ENCODE measurements around the gene RAD9B. TPM values are rescaled to one million over a fixed set of nuclear protein-coding genes. Genes with fewer than 3 reads are reported as not detected.

RAD9B gene
- total and polyA plus RNA-seq, 8 donors: 0.16 to 0.28 (median 0.23) TPM; not detected in 1

DNA sequence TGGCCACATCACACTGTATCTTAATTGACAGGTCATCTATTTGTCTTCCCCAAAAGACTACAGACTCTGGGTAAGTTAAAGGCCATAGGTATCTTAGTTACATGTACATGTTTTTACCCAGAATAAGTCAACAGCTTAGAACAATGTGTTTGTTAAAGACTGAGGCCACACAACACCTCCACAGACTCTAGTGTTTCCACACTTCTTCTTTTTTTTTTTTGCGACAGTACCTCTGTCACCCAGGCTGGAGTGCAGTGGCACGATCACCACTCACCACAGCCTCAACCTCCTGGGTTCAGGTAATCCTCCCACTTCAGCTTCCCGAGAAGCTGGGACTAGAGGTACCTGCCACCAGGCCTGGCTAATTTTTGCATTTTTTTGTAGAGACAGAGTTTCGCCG lies 35.3 kb upstream of the RAD9B start:
- intact Hi-C loops (cut with DNase I): no loop called here
- no peak for ATAC-seq
- FAIRE-seq: no peak

DNA sequence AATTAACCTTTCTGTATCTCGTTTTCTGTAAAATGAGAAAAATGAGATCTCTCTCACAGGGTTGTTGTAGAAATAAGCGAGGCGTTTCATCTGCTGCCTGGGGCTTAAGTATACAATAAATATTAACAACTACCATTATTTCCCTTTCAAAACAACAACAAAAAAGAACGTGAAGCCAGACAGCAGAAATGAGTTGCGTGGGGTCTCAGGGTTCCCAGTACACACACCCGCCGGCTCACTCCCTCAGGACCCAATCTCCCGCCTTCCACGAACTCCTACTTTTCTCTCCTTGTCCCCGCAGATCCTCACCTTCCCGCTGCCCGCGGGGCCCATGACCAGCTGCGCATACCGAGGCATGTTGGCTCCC lies 34.3 kb upstream of the RAD9B start:
- no peaks in the 10 kb centered on the region for H3K9me3 ChIP-seq
- ATAC-seq: no peak
- intact Hi-C loops (cut with DNase I): no loop called here

More for the DNA sequence above, 35.3 kb upstream of the RAD9B start:
- Histone ChIP-seq H3K9me3 (no peaks in the 10 kb centered on the region), H3K27me3 (no peaks in the 10 kb centered on the region), H3K4me1 (peaks cover 7 to 11% (median 7%) of the 10 kb centered on the region in 3 donors), H3K36me3 (no peaks in the 10 kb centered on the region), H3K27ac (no peak overlapping the region), H3K4me3 (peak overlapping the region in 1 of 4 donors; percentile 76)
- no peak for DNase-seq
- WGBS, 2 donors: 45 to 60% methylated on average over 5 of the region's 5 CpGs
- TF ChIP-seq, protein P1, sequence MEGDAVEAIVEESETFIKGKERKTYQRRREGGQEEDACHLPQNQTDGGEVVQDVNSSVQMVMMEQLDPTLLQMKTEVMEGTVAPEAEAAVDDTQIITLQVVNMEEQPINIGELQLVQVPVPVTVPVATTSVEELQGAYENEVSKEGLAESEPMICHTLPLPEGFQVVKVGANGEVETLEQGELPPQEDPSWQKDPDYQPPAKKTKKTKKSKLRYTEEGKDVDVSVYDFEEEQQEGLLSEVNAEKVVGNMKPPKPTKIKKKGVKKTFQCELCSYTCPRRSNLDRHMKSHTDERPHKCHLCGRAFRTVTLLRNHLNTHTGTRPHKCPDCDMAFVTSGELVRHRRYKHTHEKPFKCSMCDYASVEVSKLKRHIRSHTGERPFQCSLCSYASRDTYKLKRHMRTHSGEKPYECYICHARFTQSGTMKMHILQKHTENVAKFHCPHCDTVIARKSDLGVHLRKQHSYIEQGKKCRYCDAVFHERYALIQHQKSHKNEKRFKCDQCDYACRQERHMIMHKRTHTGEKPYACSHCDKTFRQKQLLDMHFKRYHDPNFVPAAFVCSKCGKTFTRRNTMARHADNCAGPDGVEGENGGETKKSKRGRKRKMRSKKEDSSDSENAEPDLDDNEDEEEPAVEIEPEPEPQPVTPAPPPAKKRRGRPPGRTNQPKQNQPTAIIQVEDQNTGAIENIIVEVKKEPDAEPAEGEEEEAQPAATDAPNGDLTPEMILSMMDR (IDR thresholded peaks at IDR 0.05): no peak

DNA sequence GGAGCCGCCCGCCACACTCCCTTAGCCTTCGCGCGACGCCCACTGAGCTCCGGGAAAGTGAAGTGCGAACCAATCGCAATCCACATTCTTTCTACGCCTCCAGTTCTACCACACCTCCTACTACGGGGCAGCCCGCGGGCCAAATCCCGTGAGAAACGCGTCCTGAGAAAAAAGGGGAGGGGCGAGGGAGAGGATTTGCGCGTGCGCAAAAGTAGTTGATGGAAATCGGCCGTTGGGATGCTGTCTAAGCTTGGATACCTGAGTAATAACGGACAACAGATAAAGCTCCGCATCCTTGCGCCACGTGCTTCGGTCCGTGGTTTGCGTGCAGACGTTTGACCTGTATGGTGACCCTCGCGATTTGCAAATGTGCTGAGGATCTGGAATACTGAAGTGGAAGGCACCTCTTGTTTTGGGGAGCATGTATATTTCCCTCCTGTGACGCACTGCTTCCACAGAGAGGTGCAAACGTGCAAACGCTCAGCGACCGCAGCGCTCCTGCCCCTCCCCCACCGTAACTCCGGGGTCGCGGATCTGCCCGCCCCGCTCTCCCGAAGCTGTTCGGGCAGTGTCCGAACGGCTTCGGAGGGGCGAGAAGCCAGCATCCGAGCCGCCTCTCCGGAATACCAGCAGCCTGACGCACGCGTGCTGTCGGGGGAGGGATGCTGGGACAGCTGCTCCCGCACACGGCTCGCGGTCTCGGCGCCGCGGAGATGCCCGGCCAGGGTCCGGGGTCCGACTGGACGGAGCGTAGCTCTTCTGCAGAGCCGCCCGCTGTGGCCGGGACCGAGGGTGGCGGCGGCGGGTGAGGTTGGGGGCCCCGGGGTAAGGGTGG lies 33.7 kb upstream of the RAD9B start, which contains the start of the genes FAM216A and GPN3:
Gene FAM216A, plus strand, starts transcription at position 632 of the 835 bp plus-strand sequence. Its CDS starts 31 bp downstream, at position 663.
Gene GPN3, minus strand, starts transcription at position 44 of the 835 bp plus-strand sequence. CDS start 54 bp downstream, outside the sequence.
- peak within 1 kb of the TSS; percentile 49 to 76 (median 67) for H3K4me3 ChIP-seq
- DNase-seq: peak; percentile 94 to 98 (median 96)
- no peaks in the 10 kb centered on the region for H3K36me3 ChIP-seq
- no peaks in the 10 kb centered on the region for H3K27me3 ChIP-seq
- peak; percentile 59 for FAIRE-seq
- H3K9me3 ChIP-seq: no peaks in the 10 kb centered on the region
- ATAC-seq: peak; percentile 92 to 96 (median 96)
- H3K27ac ChIP-seq: peak within 1 kb of the TSS; percentile 73 to 88 (median 78)
- 0 to 1% methylated on average over 73 to 78 of the region's 78 CpGs for WGBS, 2 donors
- TF ChIP-seq, protein P1 (IDR thresholded peaks at IDR 0.05): no peak
- peaks cover 7 to 11% (median 7%) of the 10 kb centered on the region in 3 donors for H3K4me1 ChIP-seq
- intact Hi-C loops (cut with DNase I): no loop called here

More for the DNA sequence above, 34.3 kb upstream of the RAD9B start:
- TF ChIP-seq, protein P1 (IDR thresholded peaks at IDR 0.05): no peak
- 0% methylated on average over 15 of the region's 15 CpGs for WGBS, 2 donors
- no peaks in the 10 kb centered on the region for H3K27me3 ChIP-seq
- peak overlapping the region; percentile 49 to 76 (median 67) for H3K4me3 ChIP-seq
- peaks cover 7 to 11% (median 7%) of the 10 kb centered on the region in 3 donors for H3K4me1 ChIP-seq
- H3K36me3 ChIP-seq: no peaks in the 10 kb centered on the region
- FAIRE-seq (no peak), DNase-seq (no peak)
- peak overlapping the region; percentile 53 to 88 (median 78) for H3K27ac ChIP-seq

DNA sequence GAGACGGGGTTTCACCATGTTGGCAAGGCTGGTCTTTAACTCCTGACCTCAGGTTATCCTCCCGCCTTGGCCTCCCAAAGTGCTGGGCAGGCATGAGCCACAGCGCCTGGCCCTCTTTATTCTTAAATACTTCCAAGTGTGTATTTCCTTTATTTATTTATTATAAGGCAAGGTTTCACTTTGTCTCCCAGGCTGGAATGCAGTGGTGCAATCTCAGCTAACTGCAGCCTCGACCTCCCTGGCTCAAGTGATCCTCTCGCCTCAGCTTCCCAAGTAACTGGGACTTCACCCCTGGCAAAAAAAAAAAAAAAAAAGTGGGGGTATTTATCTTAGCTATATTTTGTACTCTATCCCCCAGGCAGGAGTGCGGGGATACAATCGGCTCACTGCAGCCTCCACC lies 26.7 kb upstream of the RAD9B start:
- no peaks in the 10 kb centered on the region for H3K27me3 ChIP-seq
- no peaks in the 10 kb centered on the region for H3K9me3 ChIP-seq
- H3K4me1 ChIP-seq: no peaks in the 10 kb centered on the region
- DNase-seq: no peak
- no peaks in the 10 kb centered on the region for H3K36me3 ChIP-seq
- TF ChIP-seq, protein P1 (IDR thresholded peaks at IDR 0.05): no peak
- WGBS, 2 donors: 95 to 99% methylated on average over 7 of the region's 7 CpGs
- H3K27ac ChIP-seq: no peak overlapping the region
- H3K4me3 ChIP-seq: no peak overlapping the region
- no peak for ATAC-seq
- no peak for FAIRE-seq
- intact Hi-C loops (cut with DNase I): no loop called here

Data from pancreas (tissue), 10 donors.